Gastrocnemius medialis (tissue), 4 donors: ENCODE results near the gene C1orf185.

Experiments
- CTCF ChIP-seq, 5 experiments: fragments of 450-650 bp in 3 of 5; fragments of 200-600 bp in 2 of 5; sonication (generic) in 2 of 5; IDR thresholded peaks in 4 of 5; conservative IDR thresholded peaks in 1 of 5; 1 replicate in 4 of 5; 2 replicates in 1 of 5; pipeline ENCODE4 v1.5.1; 2016 to 2019; ENCODE audit warnings: antibody characterized with exemption in 5 of 5, mild to moderate bottlenecking in 3 of 5, moderate library complexity in 3 of 5
- POLR2A ChIP-seq, 2 donors: fragments of 450-650 bp; IDR thresholded peaks; one replicate each; pipeline ENCODE4 v1.6.1; 2017; ENCODE audit warnings: antibody characterized with exemption in 2 of 2, mild to moderate bottlenecking in 2 of 2, moderate library complexity in 2 of 2

DNA sequence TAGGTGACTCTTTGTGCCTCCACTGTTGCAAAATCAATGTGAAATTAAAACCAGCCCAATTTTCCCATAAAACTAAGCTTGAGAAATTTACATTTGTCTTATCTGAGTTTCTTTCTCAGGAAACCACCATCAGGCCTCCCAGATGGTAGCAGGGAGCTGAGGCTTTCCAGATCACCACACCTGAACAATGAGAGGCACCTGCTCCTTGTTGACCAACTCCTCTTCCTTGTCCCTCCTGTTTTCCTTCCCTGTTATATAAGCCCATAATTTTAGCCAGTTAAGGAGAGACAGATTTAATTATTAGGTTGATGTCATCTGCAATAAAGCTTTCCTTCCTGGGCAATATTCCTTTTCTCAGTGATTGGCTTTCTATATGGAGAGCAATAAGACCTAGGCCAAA, 32.0 kb upstream of the C1orf185 start:
- TF ChIP-seq CTCF (IDR thresholded peaks at IDR 0.05 in 4 of 5, conservative IDR thresholded peaks at IDR 0.05 in 1 of 5) (no peak), POLR2A (IDR thresholded peaks at IDR 0.05) (no peak)
